ENCODE measurements around the gene CHRNA3.

The CHRNA3 gene

GRCh38 chr15:78620527-78621421, at the start of gene CHRNA3:
Gene CHRNA3 (minus strand): TSS chr15:78620996. CDS start chr15:78620794, 202 bp downstream.
- H3K4me1 ChIP-seq (ENCODE audit: insufficient read depth, low read length): peaks cover 20% of the 10 kb centered on the region
- H3K4me3 ChIP-seq (ENCODE audit: low read depth in 1 of 2, low read length in 2 of 2): peak within 1 kb of the TSS; percentile 32 to 62
- H3K9ac ChIP-seq (ENCODE audit: low read length): no peak within 1 kb of the TSS
- H3K27ac ChIP-seq (ENCODE audit: low read depth, low read length): peak within 1 kb of the TSS; percentile 46
- peaks cover 4 to 18% of the 10 kb centered on the region in 2 donors for H3K27me3 ChIP-seq (ENCODE audit: control insufficient read depth in 1 of 2, insufficient read depth in 2 of 2, low read length in 2 of 2)
- no peaks in the 10 kb centered on the region for H3K36me3 ChIP-seq (ENCODE audit: insufficient read depth, low read length)
- H3K9me3 ChIP-seq (ENCODE audit: low read length): no peaks in the 10 kb centered on the region

- no peak overlapping the region for H3K27ac ChIP-seq (ENCODE audit: low read depth, low read length)
- no peaks in the 10 kb centered on the region for H3K4me1 ChIP-seq (ENCODE audit: insufficient read depth, low read length)
- H3K36me3 ChIP-seq (ENCODE audit: insufficient read depth, low read length): no peaks in the 10 kb centered on the region
- no peak overlapping the region for H3K9ac ChIP-seq (ENCODE audit: low read length)
- H3K9me3 ChIP-seq (ENCODE audit: low read length): no peaks in the 10 kb centered on the region
- no peak overlapping the region for H3K4me3 ChIP-seq (ENCODE audit: low read depth in 1 of 2, low read length in 2 of 2)
- H3K27me3 ChIP-seq (ENCODE audit: control insufficient read depth in 1 of 2, insufficient read depth in 2 of 2, low read length in 2 of 2): no peaks in the 10 kb centered on the region
Measured at GRCh38 chr15:78668987-78669386, 48.2 kb upstream of the CHRNA3 start.

- Histone ChIP-seq H3K36me3 (ENCODE audit: insufficient read depth, low read length) (no peaks in the 10 kb centered on the region), H3K27ac (ENCODE audit: low read depth, low read length) (no peak overlapping the region), H3K9me3 (ENCODE audit: low read length) (no peaks in the 10 kb centered on the region), H3K4me1 (ENCODE audit: insufficient read depth, low read length) (no peaks in the 10 kb centered on the region), H3K9ac (ENCODE audit: low read length) (no peak overlapping the region), H3K4me3 (ENCODE audit: low read depth in 1 of 2, low read length in 2 of 2) (no peak overlapping the region), H3K27me3 (ENCODE audit: control insufficient read depth in 1 of 2, insufficient read depth in 2 of 2, low read length in 2 of 2) (no peaks in the 10 kb centered on the region)
Measured at GRCh38 chr15:78667578-78668236, 46.9 kb upstream of the CHRNA3 start.

GRCh38 chr15:78666010-78666409, 45.2 kb upstream of the CHRNA3 start:
- H3K9me3 ChIP-seq (ENCODE audit: low read length): no peaks in the 10 kb centered on the region
- H3K4me3 ChIP-seq (ENCODE audit: low read depth in 1 of 2, low read length in 2 of 2): no peak overlapping the region
- H3K4me1 ChIP-seq (ENCODE audit: insufficient read depth, low read length): no peaks in the 10 kb centered on the region
- no peak overlapping the region for H3K9ac ChIP-seq (ENCODE audit: low read length)
- H3K27me3 ChIP-seq (ENCODE audit: control insufficient read depth in 1 of 2, insufficient read depth in 2 of 2, low read length in 2 of 2): no peaks in the 10 kb centered on the region
- H3K36me3 ChIP-seq (ENCODE audit: insufficient read depth, low read length): no peaks in the 10 kb centered on the region
- H3K27ac ChIP-seq (ENCODE audit: low read depth, low read length): no peak overlapping the region

- Histone ChIP-seq H3K27ac (ENCODE audit: low read depth, low read length) (no peak overlapping the region), H3K4me3 (ENCODE audit: low read depth in 1 of 2, low read length in 2 of 2) (no peak overlapping the region), H3K4me1 (ENCODE audit: insufficient read depth, low read length) (no peaks in the 10 kb centered on the region), H3K36me3 (ENCODE audit: insufficient read depth, low read length) (no peaks in the 10 kb centered on the region), H3K9ac (ENCODE audit: low read length) (no peak overlapping the region), H3K9me3 (ENCODE audit: low read length) (no peaks in the 10 kb centered on the region), H3K27me3 (ENCODE audit: control insufficient read depth in 1 of 2, insufficient read depth in 2 of 2, low read length in 2 of 2) (no peaks in the 10 kb centered on the region)
Measured at GRCh38 chr15:78663703-78664102, 42.9 kb upstream of the CHRNA3 start.

GRCh38 chr15:78662028-78662427, 41.2 kb upstream of the CHRNA3 start:
- Histone ChIP-seq H3K27me3 (ENCODE audit: control insufficient read depth in 1 of 2, insufficient read depth in 2 of 2, low read length in 2 of 2) (no peaks in the 10 kb centered on the region), H3K4me3 (ENCODE audit: low read depth in 1 of 2, low read length in 2 of 2) (no peak overlapping the region), H3K4me1 (ENCODE audit: insufficient read depth, low read length) (no peaks in the 10 kb centered on the region), H3K36me3 (ENCODE audit: insufficient read depth, low read length) (no peaks in the 10 kb centered on the region), H3K9ac (ENCODE audit: low read length) (no peak overlapping the region), H3K27ac (ENCODE audit: low read depth, low read length) (no peak overlapping the region), H3K9me3 (ENCODE audit: low read length) (no peaks in the 10 kb centered on the region)

- no peak overlapping the region for H3K27ac ChIP-seq (ENCODE audit: low read depth, low read length)
- no peaks in the 10 kb centered on the region for H3K27me3 ChIP-seq (ENCODE audit: control insufficient read depth in 1 of 2, insufficient read depth in 2 of 2, low read length in 2 of 2)
- H3K36me3 ChIP-seq (ENCODE audit: insufficient read depth, low read length): no peaks in the 10 kb centered on the region
- H3K4me1 ChIP-seq (ENCODE audit: insufficient read depth, low read length): no peaks in the 10 kb centered on the region
- no peak overlapping the region for H3K4me3 ChIP-seq (ENCODE audit: low read depth in 1 of 2, low read length in 2 of 2)
- H3K9me3 ChIP-seq (ENCODE audit: low read length): no peaks in the 10 kb centered on the region
- H3K9ac ChIP-seq (ENCODE audit: low read length): no peak overlapping the region
Measured at GRCh38 chr15:78661001-78661400, 40.2 kb upstream of the CHRNA3 start.

GRCh38 chr15:78660584-78660983, 39.8 kb upstream of the CHRNA3 start:
- Histone ChIP-seq H3K9ac (ENCODE audit: low read length) (no peak overlapping the region), H3K36me3 (ENCODE audit: insufficient read depth, low read length) (no peaks in the 10 kb centered on the region), H3K27me3 (ENCODE audit: control insufficient read depth in 1 of 2, insufficient read depth in 2 of 2, low read length in 2 of 2) (no peaks in the 10 kb centered on the region), H3K4me3 (ENCODE audit: low read depth in 1 of 2, low read length in 2 of 2) (no peak overlapping the region), H3K9me3 (ENCODE audit: low read length) (no peaks in the 10 kb centered on the region), H3K27ac (ENCODE audit: low read depth, low read length) (no peak overlapping the region), H3K4me1 (ENCODE audit: insufficient read depth, low read length) (no peaks in the 10 kb centered on the region)

GRCh38 chr15:78658823-78659222, 38.0 kb upstream of the CHRNA3 start:
- no peak overlapping the region for H3K27ac ChIP-seq (ENCODE audit: low read depth, low read length)
- H3K36me3 ChIP-seq (ENCODE audit: insufficient read depth, low read length): no peaks in the 10 kb centered on the region
- H3K4me3 ChIP-seq (ENCODE audit: low read depth in 1 of 2, low read length in 2 of 2): no peak overlapping the region
- no peak overlapping the region for H3K9ac ChIP-seq (ENCODE audit: low read length)
- H3K27me3 ChIP-seq (ENCODE audit: control insufficient read depth in 1 of 2, insufficient read depth in 2 of 2, low read length in 2 of 2): no peaks in the 10 kb centered on the region
- no peaks in the 10 kb centered on the region for H3K4me1 ChIP-seq (ENCODE audit: insufficient read depth, low read length)
- no peaks in the 10 kb centered on the region for H3K9me3 ChIP-seq (ENCODE audit: low read length)

- Histone ChIP-seq H3K27ac (ENCODE audit: low read depth, low read length) (no peak overlapping the region), H3K4me1 (ENCODE audit: insufficient read depth, low read length) (no peaks in the 10 kb centered on the region), H3K9me3 (ENCODE audit: low read length) (no peaks in the 10 kb centered on the region), H3K36me3 (ENCODE audit: insufficient read depth, low read length) (no peaks in the 10 kb centered on the region), H3K9ac (ENCODE audit: low read length) (no peak overlapping the region), H3K27me3 (ENCODE audit: control insufficient read depth in 1 of 2, insufficient read depth in 2 of 2, low read length in 2 of 2) (no peaks in the 10 kb centered on the region), H3K4me3 (ENCODE audit: low read depth in 1 of 2, low read length in 2 of 2) (no peak overlapping the region)
Measured at GRCh38 chr15:78654272-78654671, 33.5 kb upstream of the CHRNA3 start.

GRCh38 chr15:78651930-78652615, 31.3 kb upstream of the CHRNA3 start:
- Histone ChIP-seq H3K36me3 (ENCODE audit: insufficient read depth, low read length) (no peaks in the 10 kb centered on the region), H3K27ac (ENCODE audit: low read depth, low read length) (no peak overlapping the region), H3K4me3 (ENCODE audit: low read depth in 1 of 2, low read length in 2 of 2) (no peak overlapping the region), H3K4me1 (ENCODE audit: insufficient read depth, low read length) (no peaks in the 10 kb centered on the region), H3K27me3 (ENCODE audit: control insufficient read depth in 1 of 2, insufficient read depth in 2 of 2, low read length in 2 of 2) (no peaks in the 10 kb centered on the region), H3K9ac (ENCODE audit: low read length) (no peak overlapping the region), H3K9me3 (ENCODE audit: low read length) (no peaks in the 10 kb centered on the region)
